H1 (cell line): ENCODE results near the gene SH3TC2. TPM values are rescaled to one million over a fixed set of nuclear protein-coding genes. Genes with fewer than 3 reads are reported as not detected.

Experiments
- CTCF ChIA-PET: fragments of 300-600 bp; sonication (Branson Sonifier 250); formaldehyde crosslinking; loops from one replicate; lab custom pipeline; 2021; ENCODE audit not compliant: partially characterized antibody; lab: Charles Lee
- POLR2A ChIA-PET: fragments of 300-600 bp; sonication (Branson Sonifier 250); formaldehyde crosslinking; loops from one replicate; lab custom pipeline; 2021; ENCODE audit warnings: inconsistent platforms; ENCODE audit not compliant: partially characterized antibody; lab: Charles Lee
- DNase-seq, 2 experiments: peaks; one replicate each; pipeline versions ENCODE4 v3.0.0 to v3.0.0-alpha.2; 2010 to 2022; ENCODE audit warnings: low spot score in 2 of 2, low read depth in 1 of 2, mixed read lengths in 1 of 2
- FAIRE-seq: peaks from 2 replicates; lab custom pipeline; 2011; peaks lifted over from hg19 to GRCh38; lab: Jason Lieb, UNC
- H2AFZ ChIP-seq: 2 replicates; pipeline ENCODE4 v1.8.1; 2012; ENCODE audit warnings: low read length, inconsistent platforms
- H2AK5ac ChIP-seq: 2 replicates; pipeline ENCODE4 v1.6.1; 2013; ENCODE audit warnings: low read depth, low read length
- H2BK120ac ChIP-seq: replicated peaks from 2 replicates; pipeline ENCODE3; 2013; ENCODE audit warnings: low read depth, low read length, inconsistent platforms
- H2BK12ac ChIP-seq: 2 replicates; pipeline ENCODE4 v1.6.1; 2013; ENCODE audit warnings: low read depth, low read length
- H2BK15ac ChIP-seq: 2 replicates; pipeline ENCODE4 v1.6.1; 2013; ENCODE audit warnings: low read length
- H2BK20ac ChIP-seq: 2 replicates; pipeline ENCODE4 v1.6.1; 2013; ENCODE audit warnings: low read length
- H2BK5ac ChIP-seq: 2 replicates; pipeline ENCODE4 v1.6.1; 2013; ENCODE audit warnings: low read depth, low read length
- H3K14ac ChIP-seq: 2 replicates; pipeline ENCODE4 v1.6.1; 2013; ENCODE audit warnings: inconsistent platforms; ENCODE audit not compliant: insufficient read length
- H3K18ac ChIP-seq: 2 replicates; pipeline ENCODE4 v1.6.1; 2013; ENCODE audit warnings: low read length; ENCODE audit errors: extremely low read depth
- H3K23ac ChIP-seq: 2 replicates; pipeline ENCODE4 v1.6.1; 2013; ENCODE audit warnings: inconsistent platforms; ENCODE audit not compliant: insufficient read length
- H3K23me2 ChIP-seq: 2 replicates; pipeline ENCODE4 v1.6.1; 2013; ENCODE audit warnings: low read depth, low read length
- H3K27ac ChIP-seq: 2 replicates; pipeline ENCODE4 v1.6.1; 2011; ENCODE audit warnings: low read depth, low read length, inconsistent platforms
- H3K27me3 ChIP-seq, 4 experiments: replicated peaks in 1 of 4; 1 replicate in 1 of 4; 2 replicates in 3 of 4; pipeline versions ENCODE4 v1.6.1 to v1.8.1; 2011 to 2013; ENCODE audit warnings: low read length in 3 of 4, mild to moderate bottlenecking in 3 of 4, inconsistent platforms in 2 of 4, mixed read lengths in 2 of 4, moderate library complexity in 1 of 4; ENCODE audit not compliant: control insufficient read depth in 3 of 4, insufficient read depth in 3 of 4; ENCODE audit errors: extremely low read depth in 1 of 4
- H3K36me3 ChIP-seq, 4 experiments: 2 replicates each; pipeline versions ENCODE4 v1.6.1 to v1.8.1; 2011 to 2013; ENCODE audit warnings: mild to moderate bottlenecking in 4 of 4, low read length in 3 of 4, moderate library complexity in 2 of 4, control low read depth in 1 of 4, inconsistent platforms in 1 of 4; ENCODE audit not compliant: insufficient read depth in 4 of 4, control insufficient read depth in 2 of 4
- H3K4ac ChIP-seq: replicated peaks from 2 replicates; pipeline ENCODE3; 2013; ENCODE audit warnings: low read length, low read depth, mixed read lengths, inconsistent platforms; ENCODE audit not compliant: insufficient read length
- H3K4me1 ChIP-seq, 4 experiments: replicated peaks in 1 of 4; 1 replicate in 1 of 4; 2 replicates in 3 of 4; pipeline versions ENCODE4 v1.6.1 to v1.8.1; 2011 to 2013; ENCODE audit warnings: low read length in 3 of 4, inconsistent platforms in 2 of 4, mixed read lengths in 1 of 4; ENCODE audit not compliant: insufficient read depth in 4 of 4, control insufficient read depth in 3 of 4
- H3K4me2 ChIP-seq, 2 experiments: 2 replicates each; pipeline versions ENCODE4 v1.6.1 to v1.8.1; 2011 to 2013; ENCODE audit warnings: low read depth in 2 of 2, low read length in 2 of 2, control low read depth in 1 of 2, inconsistent platforms in 1 of 2, mild to moderate bottlenecking in 1 of 2; ENCODE audit not compliant: insufficient read depth in 1 of 2
- H3K4me3 ChIP-seq, 4 experiments: fragments of 200-600, 300-600 bp in 1 of 4; sonication (generic), shearing (Covaris generic), sonication (Bioruptor Twin) in 1 of 4; 2 replicates each; pipeline versions ENCODE4 v1.5.1 to v1.8.1; 2011 to 2016; ENCODE audit warnings: low read length in 4 of 4, low read depth in 3 of 4, control low read depth in 2 of 4, inconsistent platforms in 2 of 4, mild to moderate bottlenecking in 2 of 4, mixed read lengths in 1 of 4, moderate library complexity in 1 of 4; ENCODE audit not compliant: insufficient read depth in 2 of 4; ENCODE audit errors: extremely low read depth in 1 of 4
- H3K56ac ChIP-seq: replicated peaks from 2 replicates; pipeline ENCODE3; 2013; ENCODE audit warnings: low read depth, mild to moderate bottlenecking, mixed read lengths, low read length, inconsistent platforms; ENCODE audit not compliant: insufficient read length
- H3K79me1 ChIP-seq: 2 replicates; pipeline ENCODE4 v1.6.1; 2013; ENCODE audit warnings: low read depth, low read length, control low read depth
- H3K79me2 ChIP-seq, 2 experiments: 2 replicates each; pipeline versions ENCODE4 v1.6.1 to v1.8.1; 2012 to 2013; ENCODE audit warnings: low read length in 2 of 2, mild to moderate bottlenecking in 2 of 2, inconsistent platforms in 1 of 2; ENCODE audit not compliant: insufficient read depth in 2 of 2, control insufficient read depth in 1 of 2
- H3K9ac ChIP-seq, 4 experiments: replicated peaks in 1 of 4; 1 replicate in 1 of 4; 2 replicates in 3 of 4; pipeline versions ENCODE4 v1.6.1 to v1.8.1; 2011 to 2013; ENCODE audit warnings: low read depth in 3 of 4, low read length in 3 of 4, control low read depth in 2 of 4, mild to moderate bottlenecking in 2 of 4, moderate library complexity in 2 of 4, inconsistent platforms in 1 of 4; ENCODE audit errors: extremely low read depth in 1 of 4
- H3K9me3 ChIP-seq, 2 experiments: 2 replicates each; pipeline versions ENCODE4 v1.6.1 to v1.8.1; 2012 to 2013; ENCODE audit warnings: mild to moderate bottlenecking in 2 of 2, moderate library complexity in 2 of 2, control low read depth in 1 of 2, inconsistent platforms in 1 of 2, low read depth in 1 of 2, low read length in 1 of 2, mixed read lengths in 1 of 2; ENCODE audit not compliant: insufficient read depth in 2 of 2
- H4K20me1 ChIP-seq, 2 experiments: replicated peaks in 1 of 2; 2 replicates each; pipeline versions ENCODE3 to v1.8.1; 2011 to 2013; ENCODE audit warnings: inconsistent platforms in 2 of 2, low read length in 2 of 2, mild to moderate bottlenecking in 1 of 2; ENCODE audit not compliant: insufficient read depth in 2 of 2, control insufficient read depth in 1 of 2
- H4K5ac ChIP-seq: 2 replicates; pipeline ENCODE4 v1.6.1; 2013; ENCODE audit warnings: low read length, low read depth, mixed read lengths, inconsistent platforms; ENCODE audit not compliant: insufficient read length
- H4K8ac ChIP-seq: 2 replicates; pipeline ENCODE4 v1.8.0; 2013; ENCODE audit warnings: mild to moderate bottlenecking, moderate library complexity, low read length, inconsistent platforms; ENCODE audit not compliant: insufficient read depth; ENCODE audit errors: extremely low read depth
- H4K91ac ChIP-seq: replicated peaks from 2 replicates; pipeline ENCODE3; 2013; ENCODE audit warnings: low read length, mixed read lengths, inconsistent platforms; ENCODE audit not compliant: insufficient read length
- E2F6 ChIP-seq: IDR thresholded peaks from 2 replicates; pipeline ENCODE4 v1.6.1; 2012; ENCODE audit warnings: inconsistent platforms
- EGR1 ChIP-seq: IDR thresholded peaks from 2 replicates; pipeline ENCODE4 v1.6.1; 2011; ENCODE audit warnings: low read depth, low read length, borderline replicate concordance
- EZH2 ChIP-seq: fragments of 200-600 bp; sonication (generic); IDR thresholded peaks from 2 replicates; pipeline ENCODE4 v1.7.1; 2012; ENCODE audit warnings: low read depth, mild to moderate bottlenecking, moderate library complexity, low read length, inconsistent platforms; ENCODE audit not compliant: severe bottlenecking
- GABPA ChIP-seq: IDR thresholded peaks from 2 replicates; pipeline ENCODE4 v1.6.1; 2011; ENCODE audit warnings: mild to moderate bottlenecking, low read length, moderate library complexity, borderline replicate concordance; ENCODE audit not compliant: insufficient read depth
- HDAC2 ChIP-seq, 2 experiments: fragments of 300-600 bp in 1 of 2; sonication (generic) in 1 of 2; IDR thresholded peaks; 2 replicates each; pipeline ENCODE4 v1.6.1; 2011 to 2012; ENCODE audit warnings: low read depth in 2 of 2, low read length in 2 of 2, mild to moderate bottlenecking in 2 of 2, moderate library complexity in 2 of 2, borderline replicate concordance in 1 of 2, inconsistent platforms in 1 of 2
- NRF1 ChIP-seq: IDR thresholded peaks from 2 replicates; pipeline ENCODE4 v1.6.1; 2011; ENCODE audit warnings: mild to moderate bottlenecking, low read depth, low read length, improper control_type of control experiment
- SIX5 ChIP-seq: IDR thresholded peaks from 2 replicates; pipeline ENCODE4 v1.6.1; 2011; ENCODE audit warnings: mild to moderate bottlenecking, low read depth, low read length
- SP2 ChIP-seq: IDR thresholded peaks from 2 replicates; pipeline ENCODE4 v1.6.1; 2012; ENCODE audit warnings: mild to moderate bottlenecking, low read length, inconsistent platforms
- TAF1 ChIP-seq: IDR thresholded peaks from 2 replicates; pipeline ENCODE4 v1.6.1; 2011; ENCODE audit warnings: mild to moderate bottlenecking, low read depth, low read length
- TCF12 ChIP-seq: IDR thresholded peaks from 2 replicates; pipeline ENCODE4 v1.6.1; 2011; ENCODE audit warnings: low read depth, mild to moderate bottlenecking, low read length
- WGBS, 2 experiments: shearing (Covaris generic) in 1 of 2; methylation state at CpG; one replicate each; pipeline versions ENCODE4 v1.1.6 to v1.1.7; 2013 to 2015; ENCODE audit warnings: low lambda C conversion rate in 2 of 2, mixed read lengths in 2 of 2, inconsistent platforms in 1 of 2, low coverage in 1 of 2, missing lambda C conversion rate in 1 of 2; ENCODE audit not compliant: insufficient replicate concordance in 2 of 2, insufficient coverage in 1 of 2, insufficient read length in 1 of 2; ENCODE audit errors: extremely low coverage in 1 of 2, missing lambda C conversion rate in 1 of 2; 5-methylcytosine and 5-hydroxymethylcytosine counted together
- polyA plus RNA-seq, 7 experiments: library from polyadenylated mRNA; depleted of rRNA in 3 of 7; stranded (reverse) in 5 of 7; unstranded in 2 of 7; fragments of >200 nt in 5 of 7; fragments of 200-250 nt in 2 of 7; gene quantifications; 1 replicate in 5 of 7; 2 replicates in 1 of 7; 4 replicates in 1 of 7; pipeline versions ENCODE4 v1.2.1 to v1.2.3, GENCODE V29; 2011 to 2013; ENCODE audit warnings: missing spikeins in 2 of 7, mixed read lengths in 2 of 7
- total RNA-seq: library from RNA; stranded (reverse); fragmentation: NEBNext Ultra II Directional; extraction: Animal tissue kit (Norgen Biotek cat#: 25700); gene quantifications from 2 replicates; pipeline ENCODE4 v1.2.1, GENCODE V29; 2021
- TF ChIP-seq, protein P1 (sequence below), 3 experiments: IDR thresholded peaks; 1 replicate in 2 of 3; 2 replicates in 1 of 3; pipeline versions ENCODE4 v1.5.1 to v1.6.1; 2011; ENCODE audit warnings: low read length in 3 of 3, mild to moderate bottlenecking in 3 of 3, inconsistent platforms in 2 of 3, low read depth in 1 of 3, moderate library complexity in 1 of 3; ENCODE audit not compliant: insufficient read depth in 1 of 3; ENCODE audit errors: control extremely low read depth in 1 of 3

The SH3TC2 gene
- total and polyA plus RNA-seq, 2 of the 8 experiments (the other 6 are each of a cell fraction or from before 2014, with no cell fraction given) = 0.11 to 0.80 TPM

DNA sequence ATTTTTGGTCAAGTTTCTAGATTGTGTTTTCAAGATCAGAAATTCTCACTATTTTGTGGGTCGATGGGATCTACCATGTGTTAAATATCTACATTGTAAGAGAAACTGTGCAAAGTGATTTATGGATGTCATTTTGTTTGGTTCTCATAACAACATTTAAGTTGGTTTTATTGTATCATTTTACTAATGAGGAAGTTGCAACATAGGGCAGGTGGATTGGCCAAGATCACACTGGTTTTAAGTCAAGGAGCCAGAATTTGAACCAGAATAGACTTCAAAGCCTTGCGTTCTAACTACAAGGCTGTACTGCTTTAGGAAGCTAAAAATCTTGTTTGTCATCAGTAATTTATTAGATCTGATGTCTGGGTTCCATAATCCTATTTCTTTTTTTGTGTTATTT, 23.4 kb downstream of the SH3TC2 start:
- Histone ChIP-seq H3K4me2 (no peak overlapping the region), H3K9me3 (no peaks in the 10 kb centered on the region), H3K23ac (no peak overlapping the region), H3K79me1 (0 out of 2 replicates have a peak, but pooled peaks cover 2% of the 10 kb centered on the region), H3K27me3 (no peaks in the 10 kb centered on the region), H3K9ac (no peak overlapping the region), H2BK20ac (no peak overlapping the region), H4K5ac (no peak overlapping the region), H2BK12ac (no peak overlapping the region), H3K14ac (no peak overlapping the region), H2BK5ac (no peak overlapping the region), H4K8ac (no peak overlapping the region), H3K4me1 (no peaks in the 10 kb centered on the region), H3K79me2 (no peaks in the 10 kb centered on the region), H3K23me2 (no peaks in the 10 kb centered on the region; the same call in 1 of the 2 replicates), H4K91ac (no peak overlapping the region), H2BK15ac (no peak overlapping the region), H3K27ac (no peak overlapping the region), H3K4me3 (no peak overlapping the region), H3K4ac (no peak overlapping the region), H3K18ac (no peak overlapping the region), H3K36me3 (no peaks in the 10 kb centered on the region), H2AFZ (no peak overlapping the region), H4K20me1 (no peaks in the 10 kb centered on the region), H2BK120ac (no peak overlapping the region), H3K56ac (no peak overlapping the region), H2AK5ac (no peak overlapping the region)
- DNase-seq = no peak
- FAIRE-seq = no peak
- ChIA-PET POLR2A (no interaction called here), CTCF (interaction anchor here (0.9 to 17.3 kb wide), 5 partner anchors 14 to 304 kb away, joined by 3 to 444 read pairs (median 6); no protein-coding TSS in a partner anchor)
- 97% methylated on average over 2 of the region's 2 CpGs; no CpG with 5 or more reads in 1 of the 2 experiments for WGBS, 2 experiments
- TF ChIP-seq EGR1 (no peak), NRF1 (no peak), SP2 (no peak), GABPA (no peak), E2F6 (no peak), SIX5 (no peak), TCF12 (no peak), EZH2 (no peak), HDAC2 (IDR thresholded peaks at IDR 0.05; ENCODE audit: borderline replicate concordance in 1 of 2, low read depth in 2 of 2, low read length in 2 of 2) (no peak), TAF1 (no peak)
- TF ChIP-seq, protein P1, sequence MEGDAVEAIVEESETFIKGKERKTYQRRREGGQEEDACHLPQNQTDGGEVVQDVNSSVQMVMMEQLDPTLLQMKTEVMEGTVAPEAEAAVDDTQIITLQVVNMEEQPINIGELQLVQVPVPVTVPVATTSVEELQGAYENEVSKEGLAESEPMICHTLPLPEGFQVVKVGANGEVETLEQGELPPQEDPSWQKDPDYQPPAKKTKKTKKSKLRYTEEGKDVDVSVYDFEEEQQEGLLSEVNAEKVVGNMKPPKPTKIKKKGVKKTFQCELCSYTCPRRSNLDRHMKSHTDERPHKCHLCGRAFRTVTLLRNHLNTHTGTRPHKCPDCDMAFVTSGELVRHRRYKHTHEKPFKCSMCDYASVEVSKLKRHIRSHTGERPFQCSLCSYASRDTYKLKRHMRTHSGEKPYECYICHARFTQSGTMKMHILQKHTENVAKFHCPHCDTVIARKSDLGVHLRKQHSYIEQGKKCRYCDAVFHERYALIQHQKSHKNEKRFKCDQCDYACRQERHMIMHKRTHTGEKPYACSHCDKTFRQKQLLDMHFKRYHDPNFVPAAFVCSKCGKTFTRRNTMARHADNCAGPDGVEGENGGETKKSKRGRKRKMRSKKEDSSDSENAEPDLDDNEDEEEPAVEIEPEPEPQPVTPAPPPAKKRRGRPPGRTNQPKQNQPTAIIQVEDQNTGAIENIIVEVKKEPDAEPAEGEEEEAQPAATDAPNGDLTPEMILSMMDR (IDR thresholded peaks at IDR 0.05; ENCODE audit: control extremely low read depth in 1 of 3, insufficient read depth in 1 of 3, low read depth in 1 of 3, low read length in 3 of 3) = no peak
